GM19239 (cell line): ENCODE results near the gene KLF1.
"Not testable (repeated sequence)": the region's sequence is repeated elsewhere in the genome, so short reads cannot be mapped to it uniquely, and the experiment has no call there.

Experiments used
- DNase-seq: peaks from one replicate; pipeline ENCODE4 v3.0.0; 2011; ENCODE audit warnings: low spot score; ENCODE audit not compliant: insufficient read length
- FAIRE-seq: peaks from 2 replicates; lab custom pipeline; 2011; peaks lifted over from hg19 to GRCh38; lab: Jason Lieb, UNC

KLF1 gene

DNA sequence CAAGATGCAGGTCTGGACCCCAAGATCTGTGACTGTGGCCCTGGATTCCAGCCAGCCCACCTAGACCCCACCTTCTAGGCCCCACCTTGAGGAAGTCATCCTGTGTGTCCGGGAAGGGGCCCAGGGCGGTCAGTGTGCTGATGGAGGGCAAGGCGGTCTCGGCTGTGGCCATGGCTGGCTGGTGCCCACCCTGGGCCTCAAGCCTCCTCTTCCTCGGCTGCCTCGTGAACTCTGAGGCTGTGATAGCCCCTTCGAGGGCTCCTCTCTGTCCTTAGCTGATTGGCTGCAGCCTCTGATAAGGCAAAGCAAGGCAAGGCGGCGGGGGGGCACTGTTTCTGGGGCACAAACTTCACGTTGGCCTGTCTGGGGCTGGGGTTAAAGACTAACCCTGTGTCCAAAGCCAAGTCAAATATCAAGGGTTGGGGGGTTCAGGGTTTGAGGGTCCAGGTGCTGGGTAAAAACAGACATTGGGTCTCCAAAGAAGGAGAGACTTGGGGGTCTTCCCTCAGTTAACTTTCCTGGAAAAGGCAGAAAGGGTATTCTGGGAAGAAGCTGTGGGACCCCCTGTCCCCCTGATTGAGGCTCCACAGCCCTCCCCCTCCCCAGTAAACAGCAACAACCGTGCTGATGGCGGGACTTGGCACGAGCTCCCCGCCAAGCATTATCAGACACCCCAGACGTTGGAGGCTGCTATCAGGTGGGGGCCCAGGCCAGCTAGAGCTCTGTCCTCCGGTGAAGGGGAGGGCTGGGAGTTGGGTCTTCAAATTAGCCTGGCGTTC lies at the start of gene KLF1:
Gene KLF1 (minus strand): TSS at position 233 of the 779 bp plus-strand sequence. CDS start 61 bp downstream, at position 172.
- DNase-seq, result no peak
- FAIRE-seq, result no peak

DNA sequence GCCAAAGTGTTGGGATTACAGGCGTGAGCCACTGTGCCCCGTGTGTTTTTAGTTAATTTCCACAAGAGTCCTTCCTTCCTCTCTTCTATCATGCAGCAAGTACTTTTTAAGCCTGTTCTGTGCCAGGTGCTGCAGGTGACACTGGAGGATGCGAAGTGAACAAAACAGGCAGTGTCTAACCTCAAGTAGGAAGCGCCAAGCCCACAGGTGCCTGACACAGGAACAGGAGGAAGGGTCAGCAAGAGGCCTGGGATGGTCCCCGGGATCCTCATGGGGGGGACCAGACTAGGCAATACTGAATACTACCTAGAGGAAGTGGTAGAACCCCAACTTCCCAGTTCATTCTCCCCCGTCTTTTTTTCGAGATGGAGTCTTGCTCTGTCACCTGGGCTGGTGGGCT lies 49.6 kb upstream of the KLF1 start:
- FAIRE-seq (no peak), DNase-seq (no peak)

GRCh38 chr19:12935071-12935470 lies 48.1 kb upstream of the KLF1 start:
- FAIRE-seq, result no peak

DNA sequence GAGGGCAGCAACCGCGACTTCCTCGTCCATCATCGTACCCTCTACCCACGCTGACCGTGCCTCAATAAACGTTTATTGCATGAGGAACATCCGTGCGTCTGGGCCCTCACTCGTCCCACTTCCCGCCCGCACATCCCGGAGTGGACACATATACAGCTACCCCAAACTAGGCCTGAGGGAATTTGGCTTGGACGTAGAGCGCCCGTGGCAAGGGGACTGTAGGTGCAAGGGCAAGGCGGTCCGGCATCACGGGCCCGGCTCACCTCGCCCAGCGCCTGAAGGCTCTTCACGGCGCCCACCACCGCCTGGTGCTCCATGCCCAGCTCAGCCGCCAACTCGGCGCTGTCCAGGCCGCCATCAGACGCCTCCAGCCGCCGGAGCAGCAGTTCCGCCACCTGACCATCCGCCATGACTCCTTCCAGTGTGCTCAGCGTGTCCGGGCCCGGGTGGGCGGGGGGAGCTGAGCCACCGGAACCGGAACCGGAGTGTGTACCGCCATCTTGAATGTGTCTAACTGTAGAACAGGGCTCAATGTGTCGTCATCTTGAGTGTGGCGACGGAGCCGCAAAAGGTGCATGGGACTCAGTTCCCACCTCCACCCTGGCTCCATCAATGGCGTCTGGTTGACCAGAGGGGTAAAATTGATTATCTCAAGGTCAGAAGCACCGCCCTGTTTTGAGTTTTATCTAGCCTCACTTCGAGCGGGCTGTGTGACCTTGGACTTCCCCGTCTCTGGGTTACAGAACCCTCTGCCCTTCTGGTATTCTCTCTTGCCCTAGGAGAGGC lies 46.5 kb upstream of the KLF1 start, which contains the start of gene FARSA:
Gene FARSA (minus strand): TSS at position 425 of the 786 bp plus-strand sequence. CDS start 15 bp downstream, at position 410.
- FAIRE-seq, result peak; percentile 95
- peak; percentile 90 for DNase-seq

More at GRCh38 chr19:12935071-12935470, 48.1 kb upstream of the KLF1 start:
- DNase-seq, result no peak

- DNase-seq, result no peak
- no peak for FAIRE-seq
Measured at GRCh38 chr19:12932392-12933286, 45.6 kb upstream of the KLF1 start.

DNA sequence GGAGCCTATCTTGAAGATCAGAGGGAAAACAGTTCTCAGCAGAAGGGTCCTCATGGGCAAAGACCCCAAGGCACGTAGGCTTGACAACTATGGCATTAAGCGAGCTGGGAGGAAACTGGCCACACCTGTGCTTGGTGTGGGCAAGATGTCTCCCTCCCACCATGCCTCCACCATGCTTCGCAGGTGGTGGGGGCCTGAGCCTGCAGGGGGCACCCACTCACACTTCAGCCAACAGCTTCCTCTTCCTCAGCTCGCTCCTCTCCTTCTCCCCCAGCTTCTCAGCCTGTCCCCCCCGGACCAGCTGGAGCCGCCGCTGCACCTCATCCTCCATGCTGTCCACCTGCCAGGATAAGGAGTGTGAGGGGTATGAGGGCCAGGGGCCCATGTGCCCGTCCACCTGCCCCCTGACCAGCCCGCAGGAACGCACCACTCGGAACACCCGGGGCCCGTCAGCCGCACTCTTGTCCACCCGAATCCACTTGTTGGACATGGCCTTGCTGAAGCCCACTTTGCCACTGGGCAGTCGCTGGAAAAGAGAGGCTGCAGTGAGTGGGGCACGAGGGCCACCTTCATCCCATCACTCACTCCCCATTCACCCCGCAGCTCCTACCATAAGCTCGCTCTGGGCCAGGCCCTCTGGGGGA lies 43.1 kb upstream of the KLF1 start:
- FAIRE-seq, result no peak
- no peak for DNase-seq

GRCh38 chr19:12924621-12925310 lies 37.8 kb upstream of the KLF1 start:
- DNase-seq (no peak), FAIRE-seq (no peak)

DNA sequence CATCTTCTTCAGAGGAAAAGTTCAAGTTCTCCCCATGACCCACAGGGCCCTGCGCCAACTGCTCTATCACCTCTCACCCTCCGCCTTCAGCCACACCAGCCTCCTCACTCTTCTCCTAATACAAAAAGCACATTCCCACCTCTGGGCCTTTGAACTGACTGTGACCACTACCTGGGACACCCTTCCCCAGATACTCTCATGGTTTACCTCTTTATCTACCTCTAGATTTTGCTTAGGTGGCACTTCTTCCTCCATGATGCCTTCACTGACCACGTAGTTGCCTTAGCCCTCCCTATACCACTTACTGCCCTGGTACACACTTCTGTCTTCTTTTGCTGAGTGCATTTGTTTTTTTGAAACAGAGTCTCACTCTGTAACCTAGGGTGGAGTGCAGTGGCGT lies 36.0 kb upstream of the KLF1 start:
- DNase-seq, result no peak
- FAIRE-seq, result no peak

- FAIRE-seq, result no peak
- no peak for DNase-seq
Measured at GRCh38 chr19:12921047-12921446, 34.0 kb upstream of the KLF1 start.

GRCh38 chr19:12918253-12918652 lies 31.3 kb upstream of the KLF1 start:
- no peak for FAIRE-seq

DNA sequence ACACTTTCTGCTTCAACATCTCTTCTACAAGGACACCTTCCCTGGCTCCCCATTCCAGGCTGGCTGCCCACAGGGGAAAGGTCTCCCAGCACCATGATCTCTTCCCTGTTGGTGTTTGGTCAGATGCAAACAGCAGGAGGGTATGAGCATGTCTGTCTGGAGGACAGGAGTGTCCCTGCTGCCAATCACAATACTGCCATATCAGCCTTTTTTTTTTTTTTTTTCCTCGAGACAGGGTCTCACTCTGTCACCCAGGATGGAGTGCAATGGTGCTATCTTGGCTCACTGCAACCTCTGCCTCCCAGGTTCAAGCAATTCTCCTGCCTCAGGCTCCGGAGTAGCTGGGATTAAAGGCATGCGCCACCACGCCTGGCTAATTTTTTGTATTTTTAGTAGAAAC lies 28.9 kb upstream of the KLF1 start:
- not testable (repeated sequence) for FAIRE-seq, DNase-seq

More at GRCh38 chr19:12918253-12918652, 31.3 kb upstream of the KLF1 start:
- no peak for DNase-seq

DNA sequence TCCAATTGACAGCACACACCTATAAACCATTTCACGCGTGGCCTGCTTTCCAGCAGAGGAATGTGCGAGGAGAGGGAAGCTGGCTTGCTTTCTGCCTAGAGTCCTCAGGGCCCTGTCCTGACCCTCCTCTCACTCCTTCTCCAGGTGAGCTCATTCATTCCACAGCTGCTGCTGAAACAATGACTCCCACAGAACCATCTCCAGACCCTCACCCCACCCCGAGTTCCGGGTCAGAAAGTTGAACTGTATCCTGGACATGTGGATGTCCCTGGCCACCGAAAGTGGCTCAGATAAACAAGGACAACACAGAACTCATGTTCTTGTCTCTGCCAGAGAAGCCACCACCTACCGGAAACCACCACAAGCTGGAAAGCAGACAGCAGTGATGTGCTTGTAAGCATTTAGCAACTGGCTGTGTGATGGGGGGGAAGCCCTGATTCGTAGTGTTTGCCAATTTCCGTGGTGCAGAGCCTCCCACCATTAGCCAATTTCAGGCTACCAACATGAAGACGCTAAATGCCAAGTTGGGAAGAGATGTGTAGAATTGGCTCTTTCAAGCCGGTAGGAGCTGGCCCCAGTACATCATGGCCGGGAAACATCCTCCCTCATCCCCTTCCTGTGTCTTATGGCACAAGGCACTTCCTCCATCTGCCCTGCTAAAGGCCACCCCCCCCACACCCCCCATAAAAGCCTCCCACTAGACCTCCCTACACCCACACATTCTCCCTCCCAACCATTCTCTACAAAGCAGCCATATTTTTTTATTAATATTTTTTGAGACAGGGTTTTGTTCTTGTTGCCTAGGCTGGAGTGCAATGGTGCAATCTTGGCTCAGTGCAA lies 27.1 kb upstream of the KLF1 start:
- FAIRE-seq (peak; percentile 35), DNase-seq (no peak)

DNA sequence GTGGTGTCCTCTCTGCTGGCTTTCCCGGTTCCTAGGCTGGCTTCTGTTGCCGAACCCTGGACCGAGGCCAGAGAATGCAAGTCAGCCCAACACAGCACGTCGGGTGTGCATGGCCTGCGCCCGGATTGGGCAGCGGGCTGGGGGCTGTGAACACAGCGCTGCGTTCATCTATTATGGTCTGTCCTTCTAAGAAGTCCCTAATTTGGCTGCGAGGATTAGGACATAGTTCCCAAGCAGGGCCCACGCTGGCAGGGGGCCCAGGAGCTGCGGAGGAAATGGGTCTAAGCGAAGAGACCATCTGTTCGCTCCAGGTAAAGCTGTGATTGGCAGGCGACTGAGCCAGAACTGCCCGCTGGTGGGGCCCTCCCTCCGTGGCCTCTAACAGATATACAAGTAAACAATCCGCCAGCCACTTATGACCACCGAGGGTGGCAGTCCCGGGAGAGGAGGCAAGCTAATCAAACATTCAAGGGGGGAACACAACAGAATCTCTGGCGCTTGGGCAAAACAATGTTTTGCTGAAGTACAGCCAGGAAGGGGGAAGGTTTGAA lies 26.1 kb upstream of the KLF1 start:
- DNase-seq (no peak), FAIRE-seq (no peak)

- DNase-seq (no peak), FAIRE-seq (no peak)
Measured at GRCh38 chr19:12912571-12912970, 25.6 kb upstream of the KLF1 start.

DNA sequence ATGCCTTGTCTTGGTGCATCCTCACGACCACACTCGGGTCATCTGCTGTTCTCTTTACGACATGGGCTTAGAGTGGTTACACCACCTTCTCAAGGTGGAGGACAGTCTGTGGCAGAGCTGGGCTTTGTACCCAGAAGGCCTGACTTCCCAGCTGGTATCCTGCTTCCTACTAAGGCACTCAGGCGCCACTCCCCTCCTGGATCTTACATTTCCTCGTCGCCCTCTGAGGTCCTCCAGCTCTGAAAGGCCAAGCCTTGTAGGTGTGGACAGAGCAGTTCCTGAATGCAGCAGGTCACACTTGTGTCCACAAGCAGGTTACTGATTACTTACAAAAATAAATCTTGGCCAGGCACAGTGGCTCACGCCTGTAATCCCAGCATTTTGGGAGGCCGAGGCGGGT lies 20.2 kb upstream of the KLF1 start:
- FAIRE-seq, result no peak
- no peak for DNase-seq

- FAIRE-seq, result peak; percentile 94
- peak; percentile 70 for DNase-seq
Measured at GRCh38 chr19:12899891-12900518, 13.0 kb upstream of the KLF1 start.

GRCh38 chr19:12896460-12896859 lies 9.5 kb upstream of the KLF1 start:
- FAIRE-seq, result no peak
- DNase-seq, result no peak

DNA sequence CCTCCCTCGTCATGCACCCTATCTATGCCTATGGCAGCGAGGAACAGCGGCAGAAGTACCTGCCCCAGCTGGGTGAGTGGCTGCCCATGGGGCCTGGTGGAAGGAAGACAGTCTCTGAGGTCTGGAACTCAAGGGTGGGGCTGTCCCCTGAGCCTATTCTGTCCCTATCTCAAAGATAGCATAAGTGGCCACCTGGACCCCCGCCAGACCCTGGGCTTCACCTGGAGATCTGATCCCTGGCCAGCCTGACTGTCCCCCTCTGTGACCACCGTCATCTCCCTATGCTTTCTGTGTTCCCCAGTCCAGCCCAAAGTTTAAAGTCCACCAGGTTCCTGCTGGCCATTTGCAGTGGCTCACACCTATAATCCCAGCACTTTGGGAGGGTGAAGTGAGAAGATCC lies 6.6 kb upstream of the KLF1 start:
- no peak for FAIRE-seq
- no peak for DNase-seq
